ENCODE results near the gene ANKHD1. TPM values are rescaled to one million over a fixed set of nuclear protein-coding genes. Genes with fewer than 3 reads are reported as not detected.

The ANKHD1 gene
- total and polyA plus RNA-seq, 9 of the 15 experiments (the other 6 are each of a cell fraction or from before 2014, with no cell fraction given) = 38.9 to 138 (median 78.7) TPM

GRCh38 chr5:140402258-140403074, 833 bp downstream of the ANKHD1 start (continued):
- TF ChIP-seq EP400 (IDR thresholded peaks at IDR 0.05) (no peak), CXXC5 (CRISPR knock-in tag; IDR thresholded peaks at IDR 0.05) (no peak), NFE2 (IDR thresholded peaks at IDR 0.05; ENCODE audit: low read depth) (no peak), ZBTB1 (CRISPR knock-in tag; IDR thresholded peaks at IDR 0.05; ENCODE audit: borderline replicate concordance, low read depth) (no peak), MYBL2 (IDR thresholded peaks at IDR 0.05; ENCODE audit: low read depth) (no peak), MYBL2 (CRISPR knock-in tag; IDR thresholded peaks at IDR 0.05; ENCODE audit: borderline replicate concordance) (no peak), MGA (IDR thresholded peaks at IDR 0.05) (no peak), MAFK (IDR thresholded peaks at IDR 0.05; ENCODE audit: low read length) (no peak), NCOA2 (IDR thresholded peaks at IDR 0.05; ENCODE audit: partially characterized antibody in 2 of 2) (no peak), ZKSCAN1 (IDR thresholded peaks at IDR 0.05; ENCODE audit: low read depth, low read length) (no peak), SREBF1 (IDR thresholded peaks at IDR 0.05; ENCODE audit: borderline replicate concordance, low read depth, low read length) (no peak)
- TF ChIP-seq, protein P1, sequence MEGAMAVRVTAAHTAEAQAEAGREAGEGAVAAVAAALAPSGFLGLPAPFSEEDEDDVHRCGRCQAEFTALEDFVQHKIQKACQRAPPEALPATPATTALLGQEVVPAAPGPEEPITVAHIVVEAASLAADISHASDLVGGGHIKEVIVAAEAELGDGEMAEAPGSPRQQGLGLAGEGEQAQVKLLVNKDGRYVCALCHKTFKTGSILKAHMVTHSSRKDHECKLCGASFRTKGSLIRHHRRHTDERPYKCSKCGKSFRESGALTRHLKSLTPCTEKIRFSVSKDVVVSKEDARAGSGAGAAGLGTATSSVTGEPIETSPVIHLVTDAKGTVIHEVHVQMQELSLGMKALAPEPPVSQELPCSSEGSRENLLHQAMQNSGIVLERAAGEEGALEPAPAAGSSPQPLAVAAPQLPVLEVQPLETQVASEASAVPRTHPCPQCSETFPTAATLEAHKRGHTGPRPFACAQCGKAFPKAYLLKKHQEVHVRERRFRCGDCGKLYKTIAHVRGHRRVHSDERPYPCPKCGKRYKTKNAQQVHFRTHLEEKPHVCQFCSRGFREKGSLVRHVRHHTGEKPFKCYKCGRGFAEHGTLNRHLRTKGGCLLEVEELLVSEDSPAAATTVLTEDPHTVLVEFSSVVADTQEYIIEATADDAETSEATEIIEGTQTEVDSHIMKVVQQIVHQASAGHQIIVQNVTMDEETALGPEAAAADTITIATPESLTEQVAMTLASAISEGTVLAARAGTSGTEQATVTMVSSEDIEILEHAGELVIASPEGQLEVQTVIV (CRISPR knock-in tag; IDR thresholded peaks at IDR 0.05; ENCODE audit: borderline replicate concordance) = no peak
